ENCODE results near the gene WNT3. TPM values are rescaled to one million over a fixed set of nuclear protein-coding genes. Genes with fewer than 3 reads are reported as not detected.
A peak's percentile ranks its signal among the peaks of the same experiment; 100 is the strongest.
"Not testable (repeated sequence)": the region's sequence is repeated elsewhere in the genome, so short reads cannot be mapped to it uniquely, and the experiment has no call there.

The WNT3 gene
- total RNA-seq, 1 donor from 2014 or later = 1.3 TPM

GRCh38 chr17:46847204-46848191, 29.0 kb upstream of the WNT3 start:
- TF ChIP-seq CTCF (IDR thresholded peaks at IDR 0.05) = no peak
- CTCF ChIA-PET = no interaction called here
- no peak for DNase-seq
- Mint-ChIP-seq H3K27me3 (peaks cover 59% of the 10 kb centered on the region), H3K4me1 (peaks cover 18% of the 10 kb centered on the region), H3K27ac (no peak overlapping the region), H3K4me3 (no peak overlapping the region), H3K9me3 (peaks cover 9% of the 10 kb centered on the region), H3K36me3 (ENCODE audit: low read depth) (peaks cover 5% of the 10 kb centered on the region)
- intact Hi-C loops (cut with micrococcal nuclease) = no loop called here
- POLR2A ChIA-PET = no interaction called here
- ATAC-seq (ENCODE audit: low read depth) = no peak

GRCh38 chr17:46842835-46843234, 24.3 kb upstream of the WNT3 start:
- Mint-ChIP-seq H3K4me3 (no peak overlapping the region), H3K9me3 (peaks cover 9% of the 10 kb centered on the region), H3K27ac (no peak overlapping the region), H3K36me3 (ENCODE audit: low read depth) (peaks cover 5% of the 10 kb centered on the region), H3K27me3 (peaks cover 50% of the 10 kb centered on the region), H3K4me1 (peaks cover 6% of the 10 kb centered on the region)
- intact Hi-C loops (cut with micrococcal nuclease) = no loop called here
- ATAC-seq (ENCODE audit: low read depth) (no peak), DNase-seq (no peak)
- no peak for TF ChIP-seq CTCF (IDR thresholded peaks at IDR 0.05)
- ChIA-PET POLR2A (no interaction called here), CTCF (interaction anchor here (0.8 to 1.3 kb wide), 3 partner anchors 11 to 16 kb away, joined by 3 to 4 read pairs (median 4); no protein-coding TSS in a partner anchor)

- Mint-ChIP-seq H3K27ac (no peak overlapping the region), H3K4me1 (peaks cover 6% of the 10 kb centered on the region), H3K9me3 (peaks cover 9% of the 10 kb centered on the region), H3K27me3 (peaks cover 46% of the 10 kb centered on the region), H3K4me3 (no peak overlapping the region), H3K36me3 (ENCODE audit: low read depth) (peaks cover 5% of the 10 kb centered on the region)
- ChIA-PET CTCF (interaction anchor here (0.8 to 1.5 kb wide), 2 partner anchors 12 to 19 kb away, joined by 3 to 4 read pairs; no protein-coding TSS in a partner anchor), POLR2A (interaction anchor here (0.5 to 0.6 kb wide), 2 partner anchors 32 to 650 kb away, joined by 3 read pairs; no protein-coding TSS in a partner anchor)
- no peak for TF ChIP-seq CTCF (IDR thresholded peaks at IDR 0.05)
- DNase-seq (no peak), ATAC-seq (ENCODE audit: low read depth) (peak; percentile 21)
- intact Hi-C loops (cut with micrococcal nuclease) = no loop called here
Measured at GRCh38 chr17:46841561-46842379, 23.3 kb upstream of the WNT3 start.

DNA sequence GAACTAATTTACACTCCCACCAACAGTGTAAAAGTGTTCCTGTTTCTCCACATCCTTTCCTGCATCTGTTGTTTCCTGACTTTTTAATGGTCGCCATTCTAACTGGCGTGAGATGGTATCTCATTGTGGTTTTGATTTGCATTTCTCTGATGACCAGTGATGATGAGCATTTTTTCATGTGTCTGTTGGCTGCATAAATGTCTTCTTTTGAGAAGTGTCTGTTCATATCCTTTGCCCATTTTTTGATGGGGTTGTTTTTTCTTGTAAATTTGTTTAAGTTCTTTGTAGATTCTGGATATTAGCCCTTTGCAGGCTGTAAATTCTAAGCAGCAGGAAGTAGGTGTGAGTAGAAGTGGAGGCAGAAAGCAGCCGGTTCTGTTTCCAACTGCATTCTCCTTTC, 22.1 kb upstream of the WNT3 start:
- H3K27ac Mint-ChIP-seq; H3K36me3 Mint-ChIP-seq (ENCODE audit: low read depth); H3K4me1 Mint-ChIP-seq; H3K4me3 Mint-ChIP-seq; ATAC-seq (ENCODE audit: low read depth); POLR2A ChIA-PET; DNase-seq; intact Hi-C loops (cut with micrococcal nuclease); H3K9me3 Mint-ChIP-seq: not testable (repeated sequence)
- CTCF ChIA-PET = interaction anchor here (1.5 kb wide), 1 partner anchor 20 kb away, joined by 3 read pairs; no protein-coding TSS in a partner anchor
- peaks cover 38% of the 10 kb centered on the region for H3K27me3 Mint-ChIP-seq

DNA sequence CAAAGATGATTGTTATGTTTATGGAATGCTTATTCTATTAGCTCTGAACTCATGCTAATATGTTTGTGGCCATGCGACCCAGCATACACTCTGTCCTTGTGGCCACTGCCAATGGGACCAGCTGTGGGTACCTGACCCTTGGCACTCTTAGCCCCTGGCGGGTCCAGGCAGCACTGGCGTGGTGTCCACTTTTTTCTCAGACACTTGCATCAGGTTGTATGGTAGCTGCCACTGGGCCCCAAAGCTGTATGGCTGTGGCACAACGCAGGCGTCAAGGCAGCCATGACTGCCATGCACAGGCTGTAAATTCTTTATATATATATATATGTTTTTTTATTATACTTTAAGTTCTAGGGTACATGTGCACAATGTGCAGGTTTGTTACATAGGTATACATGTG, 20.7 kb upstream of the WNT3 start:
- Mint-ChIP-seq H3K4me1 (peaks cover 6% of the 10 kb centered on the region), H3K36me3 (ENCODE audit: low read depth) (peaks cover 5% of the 10 kb centered on the region), H3K27me3 (peaks cover 38% of the 10 kb centered on the region), H3K4me3 (no peak overlapping the region), H3K27ac (no peak overlapping the region), H3K9me3 (peaks cover 9% of the 10 kb centered on the region)
- ChIA-PET CTCF (no interaction called here), POLR2A (no interaction called here)
- DNase-seq (no peak), ATAC-seq (ENCODE audit: low read depth) (no peak)
- TF ChIP-seq CTCF (IDR thresholded peaks at IDR 0.05) = no peak
- intact Hi-C loops (cut with micrococcal nuclease) = loop anchor here (10.0 kb wide), 1 partner anchor 694 kb away; no protein-coding TSS in a partner anchor
